T-helper 2 cell treated with Interferon-gamma antibody and Interleukin-4, amounts not matched to agents 100 ng/mL and 5 ng/mL, for 36 hours (primary cell): ENCODE results near the gene MCTP1. TPM values are rescaled to one million over a fixed set of nuclear protein-coding genes. Genes with fewer than 3 reads are reported as not detected.
"Not testable (repeated sequence)": the region's sequence is repeated elsewhere in the genome, so short reads cannot be mapped to it uniquely, and the experiment has no call there.

Experiments used
- intact Hi-C: fragments of 100-400 bp; cut with micrococcal nuclease; formaldehyde crosslinking; loops from one replicate; pipeline ENCODE4 v1.15.1; 2023
- total RNA-seq: library from RNA; stranded (reverse); gene quantifications from 2 replicates; pipeline ENCODE4 v1.2.3, GENCODE V29; 2022

The MCTP1 gene
- total RNA-seq, 1 donor from 2014 or later, result not detected

GRCh38 chr5:94832685-94833084 lies 452.2 kb downstream of the MCTP1 start:
- intact Hi-C loops, result no loop called here

GRCh38 chr5:94830520-94830919 lies 454.4 kb downstream of the MCTP1 start:
- intact Hi-C loops, result loop anchor here (2.0 kb wide), 1 partner anchor 20 kb away; no protein-coding TSS in a partner anchor

- intact Hi-C loops, result not testable (repeated sequence)
These were observed 456.7 kb downstream of the MCTP1 start for GRCh38 chr5:94828222-94828621.

- intact Hi-C loops, result no loop called here
These were observed 464.4 kb downstream of the MCTP1 start for GRCh38 chr5:94820488-94820887.

GRCh38 chr5:94818904-94819303 lies 466.0 kb downstream of the MCTP1 start:
- intact Hi-C loops, result no loop called here

GRCh38 chr5:94815313-94816039 lies 469.4 kb downstream of the MCTP1 start:
- intact Hi-C loops, result no loop called here

GRCh38 chr5:94812232-94812631 lies 472.7 kb downstream of the MCTP1 start:
- intact Hi-C loops, result no loop called here

- intact Hi-C loops, result no loop called here
These were observed 473.6 kb downstream of the MCTP1 start for GRCh38 chr5:94811331-94811730.

GRCh38 chr5:94810877-94811276 lies 474.0 kb downstream of the MCTP1 start:
- intact Hi-C loops, result no loop called here

GRCh38 chr5:94810281-94810680 lies 474.6 kb downstream of the MCTP1 start:
- intact Hi-C loops, result no loop called here

GRCh38 chr5:94808497-94808896 lies 476.4 kb downstream of the MCTP1 start:
- intact Hi-C loops, result no loop called here

GRCh38 chr5:94807985-94808384 lies 476.9 kb downstream of the MCTP1 start:
- intact Hi-C loops, result no loop called here

GRCh38 chr5:94802450-94802849 lies 482.4 kb downstream of the MCTP1 start:
- intact Hi-C loops, result no loop called here

GRCh38 chr5:94796586-94796985 lies 488.3 kb downstream of the MCTP1 start:
- intact Hi-C loops, result no loop called here

GRCh38 chr5:94793816-94794198 lies 491.1 kb downstream of the MCTP1 start:
- intact Hi-C loops, result loop anchor here (1.0 to 5.0 kb wide), 4 partner anchors 7 to 217 kb away; partner anchors contain the start of genes KIAA0825 and SLF1

GRCh38 chr5:94793113-94793815 lies 491.6 kb downstream of the MCTP1 start:
- intact Hi-C loops, result loop anchor here (1.0 to 5.0 kb wide), 4 partner anchors 8 to 216 kb away; partner anchors contain the start of genes KIAA0825 and SLF1

GRCh38 chr5:94791829-94792228 lies 493.1 kb downstream of the MCTP1 start:
- intact Hi-C loops, result loop anchor here (5.0 kb wide), 1 partner anchor 215 kb away; no protein-coding TSS in a partner anchor

GRCh38 chr5:94788527-94788926 lies 496.4 kb downstream of the MCTP1 start:
- intact Hi-C loops, result no loop called here

- intact Hi-C loops, result no loop called here
These were observed 500.1 kb downstream of the MCTP1 start for GRCh38 chr5:94784536-94785505.

- intact Hi-C loops, result no loop called here
These were observed 502.5 kb downstream of the MCTP1 start for GRCh38 chr5:94782383-94782782.

GRCh38 chr5:94779684-94780083 lies 505.2 kb downstream of the MCTP1 start:
- intact Hi-C loops, result no loop called here
